HG03460 (cell line): ENCODE results near the gene ANKFN1.

Source experiments
- ATAC-seq: cut with Tn5 transposase; IDR thresholded peaks from one replicate; pipeline ENCODE4 v1.9.1; 2021; ENCODE audit not compliant: unreplicated experiment

The ANKFN1 gene

GRCh38 chr17:56175299-56175955 is 22.2 kb downstream of the ANKFN1 start:
- no peak for ATAC-seq

- no peak for ATAC-seq
Observed at GRCh38 chr17:56176091-56176490, 22.8 kb downstream of the ANKFN1 start.

GRCh38 chr17:56177361-56177760 is 24.1 kb downstream of the ANKFN1 start:
- ATAC-seq = no peak

- no peak for ATAC-seq
Observed at GRCh38 chr17:56178203-56178602, 24.9 kb downstream of the ANKFN1 start.

- ATAC-seq = no peak
Observed at GRCh38 chr17:56182081-56182480, 28.8 kb downstream of the ANKFN1 start.

- no peak for ATAC-seq
Observed at GRCh38 chr17:56184650-56185049, 31.4 kb downstream of the ANKFN1 start.

- no peak for ATAC-seq
Observed at GRCh38 chr17:56185491-56186221, 32.4 kb downstream of the ANKFN1 start.

- ATAC-seq = no peak
Observed at GRCh38 chr17:56186222-56186786, 33.0 kb downstream of the ANKFN1 start.

- no peak for ATAC-seq
Observed at GRCh38 chr17:56203430-56203829, 50.2 kb downstream of the ANKFN1 start.

- ATAC-seq = no peak
Observed at GRCh38 chr17:56206351-56206750, 53.1 kb downstream of the ANKFN1 start.

GRCh38 chr17:56213031-56213430 is 59.8 kb downstream of the ANKFN1 start:
- ATAC-seq = no peak

GRCh38 chr17:56217921-56218320 is 64.6 kb downstream of the ANKFN1 start:
- no peak for ATAC-seq

- ATAC-seq = no peak
Observed at GRCh38 chr17:56222255-56222654, 69.0 kb downstream of the ANKFN1 start.

GRCh38 chr17:56230660-56231059 is 77.4 kb downstream of the ANKFN1 start:
- ATAC-seq = no peak

- no peak for ATAC-seq
Observed at GRCh38 chr17:56231252-56231651, 78.0 kb downstream of the ANKFN1 start.

GRCh38 chr17:56231693-56232092 is 78.4 kb downstream of the ANKFN1 start:
- no peak for ATAC-seq

GRCh38 chr17:56244268-56244890 is 91.1 kb downstream of the ANKFN1 start:
- no peak for ATAC-seq

- no peak for ATAC-seq
Observed at GRCh38 chr17:56247816-56248215, 94.5 kb downstream of the ANKFN1 start.

GRCh38 chr17:56257075-56257474 is 103.8 kb downstream of the ANKFN1 start:
- no peak for ATAC-seq

- no peak for ATAC-seq
Observed at GRCh38 chr17:56260376-56261002, 107.2 kb downstream of the ANKFN1 start.

- ATAC-seq = no peak
Observed at GRCh38 chr17:56262803-56263202, 109.5 kb downstream of the ANKFN1 start.
